HG03159 (cell line): Measurements from ENCODE around the gene DHRS3.

Experiments used
- ATAC-seq: cut with Tn5 transposase; IDR thresholded peaks from one replicate; pipeline ENCODE4 v1.9.1; 2021; ENCODE audit warnings: mild to moderate bottlenecking, moderate library complexity; ENCODE audit not compliant: unreplicated experiment

The DHRS3 gene

GRCh38 chr1:12618661-12618964, 603 bp upstream of the DHRS3 start:
- ATAC-seq = no peak

GRCh38 chr1:12617511-12617900, 504 bp downstream of the DHRS3 start:
- ATAC-seq = no peak

DNA sequence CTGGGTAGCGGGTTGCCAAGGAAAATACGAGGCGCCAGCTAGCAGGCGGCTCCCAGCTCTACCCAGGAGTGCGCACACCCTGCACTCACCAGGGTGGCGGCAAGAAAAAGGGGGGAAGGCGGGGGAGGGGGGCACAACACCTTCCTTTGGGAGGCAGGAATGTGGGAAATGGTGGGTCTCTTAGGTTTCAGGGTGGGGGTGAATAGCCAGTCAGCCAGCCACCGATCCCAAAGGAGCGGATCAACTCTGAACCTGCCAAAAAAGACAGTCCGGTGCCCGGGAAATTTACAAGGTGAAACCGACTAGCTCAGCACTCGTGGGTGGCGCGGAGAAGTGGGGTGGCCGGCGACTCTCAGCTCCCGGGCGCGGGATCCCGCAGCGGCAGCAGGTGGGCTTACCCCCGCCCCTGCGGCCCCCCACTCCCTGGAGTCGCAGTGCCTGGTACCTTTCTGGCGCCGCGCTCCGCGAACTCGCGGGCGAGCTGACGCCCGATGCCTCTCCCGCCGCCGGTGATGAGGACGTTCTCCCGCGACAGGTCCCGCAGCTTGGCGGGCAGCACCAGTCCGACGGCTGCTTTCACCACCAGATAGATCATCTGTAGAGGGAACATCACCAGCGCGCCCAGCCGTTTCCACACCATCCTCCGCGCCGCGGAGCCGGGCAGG, 1.2 kb downstream of the DHRS3 start:
- no peak for ATAC-seq

DNA sequence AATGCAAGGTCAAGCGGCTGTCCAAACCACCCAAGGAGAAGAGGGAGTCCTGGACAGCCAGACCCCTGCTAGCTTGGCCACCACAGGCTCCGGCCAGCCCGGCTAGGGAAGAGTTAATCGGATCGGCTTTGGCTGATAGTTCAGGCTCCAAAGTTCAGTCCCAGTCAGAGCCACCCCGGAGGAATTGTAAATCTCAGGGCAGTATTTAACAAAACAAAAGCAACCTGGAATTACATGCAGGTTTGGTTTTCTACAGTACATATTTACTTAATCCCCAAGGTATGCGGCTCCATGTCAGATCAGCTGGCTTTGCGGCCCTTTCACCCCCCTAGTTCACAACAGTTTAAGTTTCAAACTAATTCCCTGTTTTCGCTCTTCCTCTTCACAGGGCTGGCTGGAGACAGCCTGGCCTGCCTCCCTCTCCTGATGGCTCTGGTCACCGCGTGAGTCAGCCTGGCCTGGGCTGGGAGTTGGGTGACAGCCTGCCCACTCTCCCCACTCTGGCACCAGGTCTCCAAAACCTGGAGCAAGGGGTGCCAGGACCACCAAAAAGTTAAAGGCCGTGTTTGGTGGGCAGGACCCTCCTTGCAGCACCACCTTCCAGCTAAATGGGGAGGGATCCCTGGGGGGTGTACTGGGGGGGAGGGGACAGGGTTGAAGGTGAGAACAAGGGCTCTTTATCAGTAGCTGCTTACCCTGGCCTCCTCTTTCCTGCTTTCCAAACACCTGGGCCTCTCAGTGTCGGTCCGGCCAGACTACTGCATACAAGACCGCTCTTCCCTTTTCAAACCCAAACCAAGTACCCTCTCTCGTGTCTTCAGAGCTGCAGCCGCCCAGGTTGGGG, 1.9 kb downstream of the DHRS3 start:
- no peak for ATAC-seq

GRCh38 chr1:12615159-12615864, 2.7 kb downstream of the DHRS3 start:
- ATAC-seq = no peak

GRCh38 chr1:12614402-12615158, 3.4 kb downstream of the DHRS3 start:
- no peak for ATAC-seq

DNA sequence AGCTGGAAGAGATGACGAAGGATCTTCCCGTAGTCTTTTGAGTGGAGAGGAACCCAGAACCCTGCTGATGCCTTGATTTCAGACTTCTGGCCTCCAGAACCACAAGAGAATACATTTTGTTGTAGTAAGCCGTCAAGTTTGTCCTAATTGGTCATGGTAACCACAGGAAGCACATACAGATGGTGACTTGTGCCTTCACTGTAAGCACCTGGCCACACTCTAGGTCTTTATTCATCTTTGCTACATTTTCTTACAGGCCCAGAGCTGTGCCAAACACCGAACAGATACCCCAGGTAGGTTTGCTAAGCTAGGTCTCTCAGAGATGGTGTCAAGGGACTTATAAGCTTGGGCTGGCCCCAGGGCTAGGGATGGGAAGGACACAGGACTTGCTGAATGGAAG, 4.8 kb downstream of the DHRS3 start:
- no peak for ATAC-seq

DNA sequence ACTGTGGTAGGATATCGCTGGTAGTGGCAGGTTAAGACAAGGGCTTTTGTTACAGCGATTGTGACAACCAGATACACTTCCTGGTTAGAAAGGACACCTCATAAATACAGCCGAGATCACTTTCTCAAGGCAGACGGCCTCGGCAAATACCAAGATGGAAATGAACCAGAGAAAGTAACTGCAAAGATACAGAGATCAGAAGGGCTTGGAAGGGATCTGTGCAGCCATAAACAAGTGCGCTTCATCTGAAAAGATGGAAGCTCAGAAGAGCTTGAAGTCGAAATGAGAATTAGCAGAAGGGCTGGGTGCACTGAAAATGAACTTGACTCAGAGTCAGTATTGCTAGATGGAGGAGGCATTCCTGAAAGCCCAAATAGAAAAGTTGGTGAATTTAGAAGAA, 7.1 kb downstream of the DHRS3 start:
- ATAC-seq = no peak

DNA sequence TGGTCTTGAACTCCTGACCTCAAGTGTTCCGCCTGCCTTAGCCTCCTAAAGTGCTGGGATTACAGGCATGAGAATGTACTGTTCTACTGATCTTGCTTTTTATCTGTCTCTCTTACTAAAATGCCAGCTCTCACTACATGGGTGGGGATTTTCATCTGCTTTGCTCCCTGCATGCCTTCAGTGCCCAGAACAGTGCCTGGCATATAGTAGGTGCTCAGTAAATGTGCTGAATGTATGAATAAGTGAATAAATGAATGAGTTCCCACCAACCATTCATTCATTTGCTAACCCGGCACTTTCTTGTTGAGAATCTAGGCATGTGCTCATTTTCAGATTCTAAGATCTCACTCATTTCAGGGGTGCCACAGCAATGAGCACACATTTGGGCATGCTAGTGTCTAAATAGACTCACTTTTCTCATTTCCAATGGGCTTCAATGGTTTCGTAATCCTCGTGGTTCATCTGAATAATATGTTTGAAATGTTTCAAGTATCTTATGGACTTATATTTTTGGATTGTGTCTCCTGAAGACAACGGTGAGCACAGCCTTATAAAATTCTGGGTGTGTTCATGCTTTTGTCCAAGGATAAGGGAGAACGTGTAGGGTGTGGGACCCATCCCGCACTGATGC, 7.6 kb downstream of the DHRS3 start:
- no peak for ATAC-seq

DNA sequence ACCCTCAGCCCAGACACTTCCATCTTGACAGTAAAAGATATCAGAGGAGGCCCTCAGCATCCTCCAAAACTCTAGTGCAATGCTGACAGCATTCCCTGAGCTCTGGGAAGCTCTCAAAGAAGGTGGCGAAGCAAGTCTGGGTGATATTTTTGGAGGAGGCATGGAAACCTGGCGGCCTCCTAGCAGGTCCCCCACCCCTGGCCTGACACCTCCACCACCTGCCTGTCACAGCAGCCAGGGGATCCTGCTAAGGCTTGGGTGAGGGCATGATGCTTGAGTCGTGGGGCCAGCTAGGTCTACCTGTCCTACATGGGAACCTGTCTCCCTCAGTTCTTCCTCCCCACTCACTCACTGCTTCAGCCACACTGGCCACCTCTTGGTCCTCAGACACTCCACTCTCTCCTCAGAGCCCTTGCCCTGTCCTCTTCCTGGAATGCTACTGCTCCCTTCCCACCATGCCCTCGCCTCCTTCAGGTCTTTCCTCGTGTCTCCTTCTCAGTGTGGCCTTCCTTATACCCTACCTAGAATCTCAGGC, 8.5 kb downstream of the DHRS3 start:
- no peak for ATAC-seq

GRCh38 chr1:12608311-12608957, 9.6 kb downstream of the DHRS3 start:
- no peak for ATAC-seq

DNA sequence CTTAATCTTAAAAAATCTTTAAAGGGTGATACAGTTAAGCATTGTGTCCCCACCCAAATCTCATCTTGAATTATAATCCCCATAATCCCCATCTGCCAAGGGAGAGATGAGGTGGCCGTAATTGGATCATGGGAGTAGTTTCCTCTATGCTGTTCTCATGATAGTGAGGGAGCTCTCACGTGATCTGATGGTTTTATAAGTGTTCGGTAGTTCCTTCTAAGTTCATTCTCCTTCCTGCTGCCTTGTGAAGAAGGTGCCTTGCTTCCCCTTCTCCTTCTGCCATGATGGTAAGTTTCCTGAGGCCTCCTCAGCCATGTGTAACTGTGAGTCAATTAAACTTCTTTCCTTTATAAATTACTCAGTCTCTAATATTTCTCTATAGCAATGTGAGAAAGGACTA, 10.7 kb downstream of the DHRS3 start:
- ATAC-seq = no peak

DNA sequence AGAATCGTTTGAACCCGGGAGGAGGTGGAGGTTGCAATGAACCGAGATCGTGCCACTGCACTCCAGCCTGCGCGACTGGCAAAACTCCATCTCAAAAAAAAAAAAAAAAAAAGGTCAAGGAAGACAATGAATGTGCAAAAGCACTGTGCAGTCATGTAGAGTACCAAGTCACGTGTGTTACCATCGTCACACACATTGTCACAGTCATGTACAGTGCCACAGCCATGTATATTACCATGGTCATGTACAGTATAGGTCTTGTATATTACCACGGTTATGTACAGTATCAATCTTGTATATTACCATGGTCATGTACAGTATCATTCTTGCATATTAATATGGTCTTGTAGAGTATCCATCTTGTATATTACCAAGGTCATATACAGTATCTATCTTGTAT, 13.0 kb downstream of the DHRS3 start:
- ATAC-seq = no peak

GRCh38 chr1:12604114-12604874, 13.7 kb downstream of the DHRS3 start:
- ATAC-seq = no peak

DNA sequence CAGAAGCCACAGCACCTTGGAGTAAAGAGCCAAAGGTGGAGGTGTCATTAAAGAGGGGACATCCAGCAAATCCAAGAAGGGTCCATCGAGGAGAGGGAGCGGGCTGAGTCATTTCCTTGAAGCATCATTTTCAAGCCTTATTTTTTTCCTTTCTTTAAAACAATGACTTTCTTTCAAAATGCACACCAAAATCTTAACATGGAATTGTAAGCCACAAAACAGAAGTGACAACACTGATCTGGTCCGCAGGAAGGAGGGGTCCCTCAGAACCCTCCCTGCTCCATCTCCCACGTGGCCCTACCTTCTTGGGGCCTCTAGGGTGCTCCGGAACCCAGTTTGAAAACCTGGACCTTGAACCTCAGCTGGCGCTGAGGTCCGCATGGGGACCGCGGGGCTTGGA, 14.8 kb downstream of the DHRS3 start:
- ATAC-seq = no peak

- ATAC-seq = no peak
Observed at GRCh38 chr1:12602659-12603024, 15.4 kb downstream of the DHRS3 start.

DNA sequence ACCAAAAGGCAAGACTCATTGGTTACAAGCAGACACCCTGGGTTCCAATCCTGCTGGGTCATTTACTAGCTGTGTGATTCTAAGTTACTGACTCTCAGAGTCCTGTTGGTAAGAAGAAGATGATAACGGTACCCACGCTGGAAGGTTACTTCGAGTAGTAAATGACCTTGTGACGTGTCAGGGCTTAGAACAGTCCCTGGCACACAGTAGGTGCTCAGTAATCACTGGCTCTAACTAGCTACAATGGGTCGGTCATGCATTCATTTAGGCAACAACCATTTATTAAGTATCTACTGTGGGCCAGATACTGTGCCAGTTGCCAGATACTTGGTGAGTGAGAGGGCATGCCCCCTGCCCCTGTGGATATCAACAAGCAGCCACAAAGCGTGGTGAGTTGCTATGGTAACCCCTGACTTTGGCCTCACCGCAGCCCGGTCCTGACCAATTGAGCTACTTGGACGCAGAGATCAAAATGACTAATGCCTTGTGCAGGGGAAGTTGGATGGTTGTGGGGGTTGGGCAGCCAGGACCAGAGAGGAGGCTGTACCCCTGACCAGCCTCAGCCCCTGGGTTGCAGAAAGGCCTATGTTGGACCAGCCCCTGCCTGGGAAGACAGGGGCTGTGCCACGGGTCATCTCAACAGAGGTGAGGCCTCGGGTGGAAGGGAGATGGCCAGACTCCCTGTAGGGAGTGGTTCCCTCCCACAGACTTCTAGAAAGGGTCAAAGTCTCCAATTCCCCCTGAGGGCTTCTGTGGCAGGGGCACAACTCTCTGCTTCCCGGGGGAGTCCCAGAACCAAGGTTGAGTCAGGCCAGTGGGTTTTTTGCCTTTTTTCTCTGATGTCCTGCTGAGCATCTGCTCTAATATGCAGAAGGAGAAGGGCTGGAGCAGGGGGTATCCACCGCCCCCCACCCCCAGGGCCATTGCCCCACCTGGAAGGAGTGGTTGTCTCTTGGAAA, 16.0 kb downstream of the DHRS3 start:
- ATAC-seq = no peak

DNA sequence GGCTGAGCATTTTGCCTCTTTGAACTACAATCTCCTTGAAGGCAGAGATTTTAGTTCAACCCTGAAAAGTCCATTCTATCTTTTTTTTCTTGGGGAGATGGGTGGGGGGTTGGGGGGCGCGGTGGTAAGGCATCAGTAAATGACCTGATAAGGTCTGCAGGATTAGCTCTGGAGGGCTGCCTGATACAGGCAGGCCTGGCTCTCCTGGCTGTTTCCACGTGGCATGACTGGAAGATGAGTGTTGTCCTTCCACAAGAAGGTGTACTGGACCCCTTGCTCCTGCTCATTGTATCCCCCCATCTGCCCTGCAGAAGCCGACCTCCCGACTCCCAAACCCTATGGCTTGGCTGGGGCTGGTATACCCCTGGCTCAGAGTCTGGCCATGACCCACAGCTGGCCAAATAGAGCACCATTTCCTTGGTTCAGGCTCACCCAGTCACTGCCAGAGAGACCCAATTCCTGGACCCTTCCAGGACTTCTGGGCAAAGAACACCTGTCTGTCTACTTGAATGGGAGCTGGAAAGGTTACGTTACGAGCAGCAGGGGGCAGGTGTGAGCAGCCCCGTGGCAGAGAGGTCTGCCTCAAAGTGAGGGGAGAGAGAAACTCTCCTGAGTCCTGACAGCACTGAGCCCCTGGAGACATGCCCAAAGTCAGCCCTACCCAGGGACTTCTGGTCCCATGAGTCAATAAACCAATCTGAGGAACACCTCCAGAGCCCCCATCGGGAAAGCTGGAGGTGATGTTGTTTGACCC, 17.0 kb downstream of the DHRS3 start:
- ATAC-seq = no peak
